GM19455 (cell line): ENCODE results near the gene ZPR1.
"Not testable (repeated sequence)": the region's sequence is repeated elsewhere in the genome, so short reads cannot be mapped to it uniquely, and the experiment has no call there.

Source experiments
- ATAC-seq: cut with Tn5 transposase; IDR thresholded peaks from one replicate; pipeline ENCODE4 v1.9.1; 2021; ENCODE audit not compliant: unreplicated experiment

Gene ZPR1

DNA sequence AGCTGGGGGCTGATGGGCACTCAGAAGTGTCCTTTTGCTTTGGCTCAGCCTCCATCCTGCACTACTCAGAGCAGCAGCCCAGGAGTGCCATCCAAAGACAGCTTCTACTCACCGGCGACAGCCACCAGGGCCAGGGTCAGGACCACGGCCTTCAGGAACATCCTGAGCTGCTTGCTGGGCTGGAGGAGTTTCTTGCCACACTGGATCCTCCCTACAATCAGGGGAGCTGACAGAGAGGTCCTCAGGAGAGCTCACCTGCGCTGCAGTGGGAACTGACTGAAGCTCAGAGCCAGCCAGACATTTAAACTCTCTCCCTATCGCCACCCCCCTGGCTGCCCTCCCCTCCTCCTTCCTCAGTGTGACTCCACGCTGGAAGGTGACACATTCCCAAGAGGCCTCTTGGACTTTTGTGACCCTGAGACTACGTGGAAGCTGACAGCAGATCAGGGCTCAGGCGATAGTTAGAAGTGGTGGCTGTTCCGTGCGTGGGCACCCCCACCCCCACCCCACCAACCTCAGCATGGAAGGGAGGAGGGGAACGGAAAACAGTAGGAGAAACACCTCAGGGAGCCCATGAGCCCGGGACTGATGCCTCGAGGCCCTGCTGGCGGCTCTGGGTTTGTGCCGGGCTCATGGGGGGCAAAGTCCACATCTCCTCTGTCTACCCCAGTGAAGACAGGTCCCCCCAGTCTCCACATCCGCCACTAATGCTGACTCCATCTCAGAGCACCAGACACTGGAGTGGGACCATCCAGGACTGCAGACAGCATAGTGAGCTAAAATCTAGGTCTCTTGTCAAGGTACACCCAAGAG is 35.4 kb upstream of the ZPR1 start, which contains the start of gene APOA4:
Gene APOA4 (minus strand): TSS at position 274 of the 813 bp plus-strand sequence. CDS start 113 bp downstream, at position 161.
- no peak for ATAC-seq

DNA sequence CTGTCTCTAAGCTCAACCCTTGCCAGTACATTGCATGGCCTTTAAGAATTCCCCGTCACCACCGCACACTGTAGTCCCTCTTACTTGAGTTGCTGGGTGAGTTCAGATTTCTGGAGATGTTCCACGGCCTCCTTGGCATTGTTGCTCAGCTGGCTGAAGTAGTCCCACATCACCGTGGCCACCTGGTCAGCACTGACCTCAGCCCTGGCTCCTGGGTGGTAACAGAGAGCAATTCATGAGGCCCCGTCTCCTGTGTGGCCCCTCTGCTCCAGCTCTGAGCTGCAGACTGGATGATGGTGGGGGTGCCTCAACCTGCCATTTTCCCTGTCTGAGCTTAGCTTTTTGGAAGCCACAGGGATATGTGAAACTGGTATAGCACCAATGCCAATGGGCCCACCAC is 34.8 kb upstream of the ZPR1 start:
- no peak for ATAC-seq

DNA sequence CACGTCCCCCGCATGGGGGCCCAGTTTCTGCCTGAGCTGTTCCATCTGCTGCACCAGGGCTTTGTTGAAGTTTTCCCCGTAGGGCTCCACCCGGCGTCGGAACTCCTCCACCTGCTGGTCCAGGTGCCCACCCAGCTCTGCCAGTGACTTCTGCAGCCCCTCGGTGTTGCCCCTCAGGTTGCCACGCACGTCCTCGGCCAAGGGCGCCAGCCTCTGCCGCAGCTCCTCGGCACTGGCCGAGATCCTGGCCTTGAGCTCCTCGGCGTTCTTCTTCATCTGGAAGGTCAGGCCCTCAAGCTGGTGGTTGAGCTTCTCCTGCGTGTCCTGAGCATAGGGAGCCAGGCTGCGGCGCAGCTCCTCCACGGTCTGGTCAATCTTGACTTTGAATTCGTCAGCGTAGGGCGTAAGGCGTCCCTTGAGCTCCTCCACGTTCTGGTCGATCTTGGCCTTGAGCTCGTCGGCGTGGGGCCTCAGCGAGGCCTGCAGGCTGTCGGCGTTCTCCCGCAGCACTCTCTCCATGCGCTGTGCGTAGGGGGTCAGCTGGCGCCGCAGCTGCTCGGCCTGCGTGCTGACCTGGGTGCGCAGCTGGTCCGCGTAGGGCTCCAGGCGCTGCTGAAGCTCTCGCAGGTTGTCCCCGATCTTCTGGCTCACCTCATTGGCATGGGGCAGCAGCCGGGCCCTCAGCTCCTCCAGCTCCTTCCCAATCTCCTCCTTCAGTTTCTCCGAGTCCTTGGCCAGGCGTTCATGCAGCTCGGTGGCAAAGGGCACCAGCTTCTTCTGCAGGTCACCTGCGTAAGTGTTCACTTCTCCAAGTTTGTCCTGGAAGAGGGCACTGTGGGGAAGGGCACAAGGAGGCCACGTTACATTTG is 33.5 kb upstream of the ZPR1 start:
- no peak for ATAC-seq

DNA sequence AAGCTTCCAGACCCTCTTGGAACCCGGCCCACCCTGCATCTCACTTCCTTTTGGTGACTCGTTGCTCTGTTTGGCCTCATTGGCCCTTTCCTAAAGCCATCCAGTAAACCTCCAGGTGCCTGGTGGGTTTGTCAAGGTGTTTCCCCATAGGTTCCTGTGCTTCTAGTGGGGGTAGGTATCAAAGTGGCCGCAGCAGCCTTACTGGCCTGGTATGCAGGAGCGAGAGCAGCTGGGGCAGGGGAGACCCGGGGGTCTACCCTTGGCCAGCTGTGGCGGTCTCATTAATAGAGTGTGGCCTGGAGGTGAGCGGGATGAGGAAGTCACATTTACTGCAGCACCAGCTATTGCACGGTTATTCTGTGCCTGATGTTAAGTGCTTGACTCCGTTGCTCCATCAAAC is 31.2 kb upstream of the ZPR1 start:
- ATAC-seq: no peak

DNA sequence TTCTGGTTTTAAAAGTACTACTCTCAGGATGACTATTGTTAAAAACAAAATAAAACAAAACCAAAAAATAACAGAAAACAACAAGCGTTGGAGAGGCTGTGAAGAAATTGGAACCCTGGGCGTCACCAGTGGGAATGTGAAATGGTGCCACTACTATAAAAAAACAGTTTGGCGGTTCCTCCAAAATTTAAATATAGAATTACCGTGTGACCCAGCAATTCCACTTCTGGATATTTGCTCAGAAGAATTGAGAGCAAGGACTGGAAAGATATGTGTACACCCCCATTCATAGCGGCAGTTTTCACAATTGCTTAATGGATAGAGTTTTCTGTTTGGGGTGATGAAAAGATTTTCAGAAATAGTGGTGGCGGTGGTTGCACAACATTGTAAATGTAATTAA is 26.7 kb upstream of the ZPR1 start:
- no peak for ATAC-seq

DNA sequence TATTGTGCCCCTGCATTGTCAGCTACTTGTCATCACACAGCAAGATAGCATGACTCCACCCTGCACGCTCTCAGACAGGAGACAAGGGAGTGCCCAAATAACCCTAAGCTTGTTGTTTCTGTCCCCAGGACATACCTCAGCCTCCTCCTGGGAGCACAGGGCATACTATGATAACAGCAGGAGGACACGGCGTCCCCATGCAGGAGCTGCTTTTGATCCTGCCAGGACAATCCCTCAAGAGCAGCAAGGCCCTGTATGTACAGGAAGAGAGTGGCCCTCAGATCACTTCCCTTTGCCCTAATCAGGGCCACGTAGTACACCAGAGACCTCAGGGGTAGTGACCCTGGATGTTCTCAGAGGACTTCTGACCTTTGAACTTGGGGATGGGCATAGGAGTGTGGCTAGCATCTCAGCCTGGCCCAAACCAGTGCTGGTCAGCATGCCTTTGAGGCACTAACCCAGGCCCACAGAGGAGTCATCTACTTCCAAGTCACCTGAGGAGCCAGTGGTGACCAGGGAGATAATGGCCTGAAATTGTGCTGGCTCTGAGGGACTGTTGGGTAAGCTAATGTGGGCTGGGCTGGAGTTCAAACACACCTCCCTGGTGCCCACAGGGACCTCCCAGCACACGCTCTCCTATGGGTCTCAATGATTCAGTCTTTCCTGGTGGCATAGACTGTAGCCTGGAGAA is 26.1 kb upstream of the ZPR1 start:
- no peak for ATAC-seq

DNA sequence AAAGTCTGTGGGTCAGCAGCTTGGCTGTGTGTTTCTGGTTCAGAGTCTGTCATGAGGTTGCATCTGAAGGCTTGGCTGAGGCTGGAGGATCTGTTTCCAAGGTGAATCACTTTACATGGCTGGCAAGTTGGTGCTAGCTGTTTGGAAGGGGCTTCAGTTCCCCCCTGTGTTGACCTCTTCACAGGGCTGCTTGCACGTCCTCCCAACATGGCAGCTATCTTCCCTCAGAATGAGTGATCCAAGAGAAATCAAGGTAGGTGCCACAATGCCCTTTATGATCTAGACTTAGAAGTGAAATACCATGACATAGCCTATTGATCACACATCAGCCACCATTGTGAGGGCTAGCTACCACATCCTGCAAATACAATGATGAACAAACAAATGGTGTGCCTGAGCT is 25.3 kb upstream of the ZPR1 start:
- ATAC-seq: no peak

DNA sequence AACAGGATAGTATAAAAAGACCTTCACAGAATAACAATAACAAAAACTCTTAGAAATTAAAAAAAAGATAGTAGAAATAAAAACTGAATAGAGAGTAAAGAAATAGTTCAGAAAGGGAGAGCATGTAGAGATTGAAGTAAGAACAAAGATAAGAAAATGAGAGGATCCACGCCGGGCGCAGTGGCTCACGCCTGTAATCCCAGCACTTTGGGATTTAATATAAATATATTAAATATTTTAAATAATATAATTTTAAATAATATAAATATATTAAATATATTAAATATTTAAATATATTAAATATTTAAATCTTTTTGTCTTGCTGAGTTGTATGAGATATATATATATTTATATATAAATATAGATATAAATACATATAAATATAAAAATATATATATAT is 24.3 kb upstream of the ZPR1 start:
- ATAC-seq: no peak

DNA sequence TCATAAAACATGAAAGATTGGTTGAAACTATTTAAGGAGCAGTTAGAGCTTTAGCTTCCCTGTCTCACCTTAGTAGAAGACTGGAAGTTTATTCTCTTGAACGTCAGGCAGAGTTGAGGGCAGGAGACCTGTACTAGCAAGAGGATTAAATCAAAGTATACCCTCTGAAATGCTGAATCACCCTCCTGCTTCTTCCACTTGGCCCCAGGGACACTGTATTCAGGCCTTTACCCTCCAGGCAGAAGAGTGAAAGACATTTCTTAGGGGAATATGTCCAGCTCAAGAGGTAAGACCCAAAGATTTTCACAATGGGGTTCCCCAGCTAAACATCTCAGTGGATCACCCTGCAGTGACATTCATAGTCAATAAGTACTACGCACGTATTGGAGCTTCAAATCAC is 23.4 kb upstream of the ZPR1 start:
- ATAC-seq: no peak

DNA sequence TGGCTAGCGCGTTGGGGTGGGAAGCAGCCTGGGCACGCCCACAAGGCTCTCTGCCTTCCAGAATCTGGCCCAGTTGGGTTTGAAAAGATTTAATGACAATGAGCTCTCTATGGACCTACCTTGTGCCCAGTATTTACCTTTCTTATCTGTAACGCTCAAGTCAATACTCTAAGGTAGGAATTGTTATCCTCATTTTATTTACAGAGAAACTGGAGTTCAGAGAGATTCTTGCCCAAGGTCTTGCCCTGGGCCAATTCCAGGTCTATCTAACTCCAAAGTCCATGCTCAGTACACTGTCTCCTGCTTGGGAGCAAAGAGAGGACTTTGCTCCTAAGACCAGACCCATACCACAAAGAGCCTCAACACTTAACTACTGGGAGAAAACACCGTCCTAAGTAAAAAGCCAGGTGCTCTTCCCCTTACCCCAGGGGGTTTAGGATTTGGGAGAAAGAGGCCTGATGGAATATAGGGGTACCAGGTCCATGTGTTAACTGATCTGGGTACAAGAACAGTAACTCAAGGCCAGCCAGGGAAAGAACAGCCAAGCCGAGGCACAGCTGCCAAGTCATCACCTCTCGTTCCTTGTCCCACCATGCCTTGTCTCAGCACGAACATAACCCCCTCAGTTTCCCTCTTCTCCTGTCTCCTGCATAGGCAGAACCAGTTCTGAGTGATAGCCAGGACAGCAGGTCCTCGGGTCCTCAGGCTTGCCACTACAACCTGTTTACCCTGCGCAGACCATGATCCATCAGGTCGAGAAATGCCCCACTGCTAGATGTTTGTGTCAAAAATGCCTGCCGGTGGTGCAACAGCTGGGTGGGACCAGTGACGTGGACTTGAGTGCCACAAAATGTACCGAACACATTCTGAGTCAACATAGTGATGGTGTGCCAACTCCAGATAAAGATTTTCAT is 20.7 kb upstream of the ZPR1 start:
- ATAC-seq: no peak

DNA sequence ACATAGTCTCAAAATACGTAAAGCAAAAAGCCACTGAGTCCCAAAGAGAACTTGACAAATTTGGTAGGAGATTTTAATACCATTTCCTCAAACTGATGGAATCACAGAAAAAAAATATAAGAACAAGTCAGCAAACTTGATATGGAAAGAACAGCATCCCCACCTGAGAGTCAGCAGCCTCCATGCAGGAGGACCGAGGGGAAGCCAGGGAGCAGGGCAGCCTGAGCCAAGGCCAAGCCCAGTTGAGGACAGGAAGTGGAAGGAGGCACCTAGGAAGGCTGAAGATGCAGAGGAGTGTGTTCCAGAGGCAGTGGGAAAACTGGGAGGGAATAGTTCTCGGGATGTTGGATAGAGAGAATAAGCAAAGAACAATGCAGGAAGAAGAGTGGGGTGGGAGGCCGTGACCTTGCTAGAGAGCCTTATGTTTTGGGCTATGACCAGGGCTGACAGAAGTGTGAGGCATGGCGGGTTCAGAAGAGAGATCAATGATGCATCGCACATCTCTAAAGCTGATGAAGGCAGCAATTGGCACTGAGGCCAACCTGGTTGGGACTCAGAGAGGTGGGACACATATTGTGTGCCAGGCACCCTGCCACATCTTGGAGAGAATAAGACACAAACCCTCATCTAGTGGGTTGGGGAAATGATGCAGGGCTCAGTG is 19.9 kb upstream of the ZPR1 start:
- ATAC-seq: no peak

DNA sequence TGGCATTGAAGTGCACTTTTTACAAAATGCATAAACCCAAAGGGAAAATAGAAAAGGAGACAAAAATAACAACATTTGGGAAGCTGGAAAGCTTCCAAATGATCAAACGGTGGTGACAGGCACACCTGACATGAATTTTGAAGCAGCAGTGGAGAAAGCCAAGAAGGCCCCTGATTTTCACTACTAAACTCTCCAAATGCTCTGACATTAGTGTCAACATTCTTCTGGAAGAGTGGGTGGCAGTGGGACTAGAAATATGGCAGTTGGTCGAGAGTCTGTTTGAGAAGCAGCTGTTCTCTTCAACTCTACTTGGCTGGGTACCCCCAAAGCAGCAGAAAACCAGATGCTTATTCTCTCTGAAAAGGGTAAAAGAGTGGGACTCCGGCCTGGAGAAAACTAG is 16.2 kb upstream of the ZPR1 start:
- no peak for ATAC-seq

DNA sequence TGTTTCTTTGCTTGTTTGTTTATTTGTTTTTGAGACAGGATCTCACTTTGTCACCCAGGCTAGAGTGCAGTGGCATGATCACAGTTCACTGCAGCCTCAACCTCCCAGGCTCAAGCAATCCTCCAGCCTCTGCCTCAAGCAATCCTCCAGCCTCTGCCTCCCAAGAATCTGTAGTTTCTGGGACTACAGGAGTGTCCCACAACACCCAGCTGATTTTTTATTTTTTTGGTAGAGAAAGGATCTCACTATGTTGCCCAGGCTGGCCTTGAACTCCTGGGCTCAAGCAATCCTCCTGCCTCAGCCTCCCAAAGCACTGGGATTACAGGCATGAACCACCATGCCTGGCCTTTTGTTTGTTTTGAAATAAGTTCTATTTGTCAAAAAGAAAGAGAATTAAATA is 13.8 kb upstream of the ZPR1 start:
- ATAC-seq: not testable (repeated sequence)

DNA sequence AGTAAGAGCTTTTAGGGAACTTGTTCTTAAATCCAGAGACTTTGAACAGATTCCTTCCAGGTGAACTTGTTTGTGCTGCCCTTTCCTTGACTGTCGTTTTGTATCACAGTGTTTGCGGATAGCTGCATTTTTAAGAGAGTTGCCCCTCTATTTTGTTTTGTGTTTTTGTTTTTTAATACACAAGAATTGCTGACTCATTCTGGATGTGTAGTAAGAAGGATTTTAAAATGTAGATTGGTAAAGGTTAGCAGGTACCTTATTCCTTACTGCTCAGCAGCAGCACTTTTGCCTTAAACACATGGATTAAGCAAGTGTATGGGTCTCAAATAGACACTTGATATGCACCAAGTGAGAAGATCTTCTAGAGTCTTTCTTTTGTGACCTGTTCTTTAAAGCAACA is 12.8 kb upstream of the ZPR1 start:
- no peak for ATAC-seq

DNA sequence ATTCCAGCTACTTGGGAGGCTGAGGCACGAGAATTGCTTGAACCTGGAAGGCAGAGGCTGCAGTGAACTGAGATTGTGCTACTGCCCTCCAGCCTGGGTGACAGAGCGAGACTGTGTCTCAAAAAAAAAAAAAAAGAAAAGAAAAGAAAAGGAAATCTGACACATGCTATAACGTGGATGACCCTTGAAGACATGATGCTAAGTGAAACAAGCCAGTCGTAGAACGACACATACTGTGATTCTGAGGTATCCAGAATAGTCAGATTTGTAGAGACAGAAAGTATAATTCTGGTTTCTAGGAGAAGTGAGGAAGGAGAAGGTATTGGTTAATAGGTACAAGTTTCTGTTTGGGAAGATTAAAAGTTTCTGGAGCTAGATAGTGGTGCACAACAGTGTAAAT is 10.5 kb upstream of the ZPR1 start:
- ATAC-seq: no peak

DNA sequence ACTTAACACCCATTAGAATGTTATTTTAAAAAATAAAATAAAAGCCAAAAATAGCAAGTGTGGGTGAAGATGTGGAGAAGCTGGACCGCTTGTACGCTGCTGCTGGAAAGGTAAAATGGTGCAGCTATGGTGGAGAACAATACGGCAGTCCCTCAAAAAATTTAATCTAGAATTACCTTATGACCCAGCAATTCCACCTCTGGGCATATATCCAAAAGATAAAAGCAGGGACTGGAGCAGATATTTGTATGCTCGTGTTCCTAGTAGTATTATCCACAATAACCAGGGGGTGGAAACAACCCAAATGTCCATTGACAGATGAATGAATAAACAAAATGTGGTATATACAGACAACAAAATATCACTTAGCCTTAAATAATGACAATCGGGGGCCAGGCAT is 10.0 kb upstream of the ZPR1 start:
- no peak for ATAC-seq

DNA sequence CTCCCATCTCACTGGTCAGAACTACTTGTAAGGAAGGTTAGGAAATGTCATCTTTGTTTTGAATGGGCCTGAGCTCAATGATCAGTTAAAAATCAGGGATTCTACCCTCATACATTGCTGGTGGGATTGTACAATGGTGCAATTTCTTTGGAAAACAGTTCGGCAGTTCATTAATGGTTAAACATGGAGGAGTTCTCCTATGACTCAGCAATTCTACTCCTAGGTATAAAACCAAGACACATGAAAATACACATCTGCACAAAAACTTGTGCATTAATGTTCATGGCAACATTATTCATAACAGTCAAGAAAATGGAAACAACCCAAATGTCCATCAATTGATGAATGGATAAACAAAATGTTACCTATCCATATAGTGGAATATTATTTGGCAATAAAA is 8.7 kb upstream of the ZPR1 start:
- ATAC-seq: no peak

DNA sequence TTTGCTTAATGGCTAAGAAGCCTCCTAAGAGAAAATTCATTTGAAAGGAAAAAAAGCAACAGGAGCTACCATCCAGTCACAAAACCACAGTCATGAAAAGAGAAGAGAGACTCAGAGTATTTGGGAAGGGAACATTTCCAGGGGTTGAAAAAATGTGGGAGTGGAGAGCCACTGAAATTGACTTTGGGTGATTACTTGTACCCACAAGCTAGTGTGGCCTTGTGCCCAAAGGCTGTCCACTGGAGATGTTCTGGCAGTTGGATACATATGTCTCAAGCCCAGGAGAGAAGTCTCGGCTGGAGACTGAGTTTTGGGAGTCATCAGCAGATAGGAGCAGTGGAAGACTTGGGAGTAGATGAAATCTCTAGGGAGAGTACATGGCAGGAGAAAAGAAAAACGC is 7.0 kb upstream of the ZPR1 start:
- no peak for ATAC-seq

DNA sequence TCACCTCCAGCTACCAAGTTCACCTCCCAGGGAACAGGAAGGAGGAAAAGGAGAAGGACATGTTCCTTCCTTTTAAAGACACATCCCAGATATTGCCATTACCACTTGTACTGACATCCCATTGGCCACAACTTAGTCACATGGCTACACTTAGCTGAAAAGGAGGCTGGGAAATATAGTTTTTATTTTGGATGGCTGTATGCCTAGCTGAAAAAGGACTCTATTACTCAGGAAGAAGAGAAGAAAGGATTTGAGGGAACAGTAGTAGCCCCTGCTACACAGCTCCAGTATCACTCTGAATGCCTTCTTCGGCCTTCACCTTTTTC is 5.9 kb upstream of the ZPR1 start:
- no peak for ATAC-seq
